Left ventricle myocardium inferior (tissue), 1 donor: Measurements from ENCODE around the gene PRKACA. TPM values are rescaled to one million over a fixed set of nuclear protein-coding genes. Genes with fewer than 3 reads are reported as not detected.

Source experiments
- DNase-seq: peaks from one replicate; pipeline ENCODE4 v3.0.0-alpha.2; 2020
- H3K27ac ChIP-seq: fragments of 200-600 bp; replicated peaks from 2 replicates; pipeline ENCODE4 v1.8.0; 2021
- H3K27me3 ChIP-seq: fragments of 200-600 bp; 2 replicates; pipeline ENCODE4 v1.8.0; 2021; ENCODE audit warnings: low read depth
- H3K36me3 ChIP-seq: fragments of 200-600 bp; 2 replicates; pipeline ENCODE4 v1.8.0; 2021
- H3K4me1 ChIP-seq: fragments of 200-600 bp; 2 replicates; pipeline ENCODE4 v1.8.0; 2021
- H3K4me3 ChIP-seq: fragments of 200-600 bp; 2 replicates; pipeline ENCODE4 v1.8.0; 2021; ENCODE audit warnings: mild to moderate bottlenecking, moderate library complexity
- H3K9me3 ChIP-seq: fragments of 200-600 bp; replicated peaks from 2 replicates; pipeline ENCODE4 v1.8.0; 2021
- CTCF ChIP-seq: fragments of 200-600 bp; IDR thresholded peaks from 2 replicates; pipeline ENCODE4 v1.8.0; 2021; ENCODE audit warnings: antibody characterized with exemption, mild to moderate bottlenecking, borderline replicate concordance
- intact Hi-C: fragments of 100-400 bp; cut with micrococcal nuclease; formaldehyde crosslinking; loops from one replicate; pipeline ENCODE4 v1.11.0; 2022
- total RNA-seq: library from RNA; stranded (reverse); fragmentation: NEBNext Ultra II Directional; extraction: Animal tissue kit (Norgen Biotek cat#: 25700); gene quantifications from one replicate; pipeline ENCODE4 v1.2.1, GENCODE V29; 2021
- donor health status: DM: no; HTN: yes; CAD: no; lungs with severe emphysema.

Gene PRKACA
- total RNA-seq, 1 donor from 2014 or later = 465 TPM

DNA sequence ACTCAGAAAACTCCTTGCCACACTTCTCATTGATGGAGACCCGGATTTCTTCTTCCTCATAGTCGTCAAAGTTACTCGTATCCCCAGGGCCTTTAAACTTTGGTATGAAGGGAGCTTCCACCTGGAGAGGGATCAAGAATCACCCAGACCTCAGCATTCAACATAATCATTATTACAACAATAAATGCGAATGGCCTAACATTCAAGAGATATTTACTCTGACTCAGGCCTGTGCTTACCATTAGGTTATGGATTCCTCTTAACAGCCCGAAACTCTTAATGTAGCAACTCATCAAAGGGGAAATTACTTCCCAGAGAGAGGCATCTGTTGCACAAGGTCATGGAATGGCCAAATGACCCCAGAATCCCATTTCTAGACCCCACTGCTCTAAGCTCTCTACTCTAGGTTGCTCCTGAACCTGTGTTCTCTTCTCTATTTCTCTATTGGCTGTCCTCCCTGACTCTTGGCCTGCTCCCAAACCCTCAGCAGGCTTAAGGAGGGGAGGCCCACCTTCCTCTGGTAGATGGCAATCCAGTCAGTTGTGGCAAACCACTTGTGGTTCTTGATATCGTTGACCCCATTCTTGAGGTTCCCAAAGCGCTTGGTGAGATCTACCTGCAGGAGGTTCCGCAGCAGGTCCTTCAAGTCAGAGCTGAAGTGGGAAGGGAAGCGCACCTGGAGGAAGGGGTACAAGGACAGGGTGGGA is 24.3 kb downstream of the PRKACA start:
- Histone ChIP-seq H3K4me3 (no peak overlapping the region), H3K36me3 (peaks cover 43% of the 10 kb centered on the region), H3K27ac (no peak overlapping the region), H3K9me3 (peaks cover 12% of the 10 kb centered on the region), H3K27me3 (no peaks in the 10 kb centered on the region), H3K4me1 (peaks cover 24% of the 10 kb centered on the region)
- intact Hi-C loops = no loop called here
- DNase-seq = no peak
- TF ChIP-seq CTCF = no peak

DNA sequence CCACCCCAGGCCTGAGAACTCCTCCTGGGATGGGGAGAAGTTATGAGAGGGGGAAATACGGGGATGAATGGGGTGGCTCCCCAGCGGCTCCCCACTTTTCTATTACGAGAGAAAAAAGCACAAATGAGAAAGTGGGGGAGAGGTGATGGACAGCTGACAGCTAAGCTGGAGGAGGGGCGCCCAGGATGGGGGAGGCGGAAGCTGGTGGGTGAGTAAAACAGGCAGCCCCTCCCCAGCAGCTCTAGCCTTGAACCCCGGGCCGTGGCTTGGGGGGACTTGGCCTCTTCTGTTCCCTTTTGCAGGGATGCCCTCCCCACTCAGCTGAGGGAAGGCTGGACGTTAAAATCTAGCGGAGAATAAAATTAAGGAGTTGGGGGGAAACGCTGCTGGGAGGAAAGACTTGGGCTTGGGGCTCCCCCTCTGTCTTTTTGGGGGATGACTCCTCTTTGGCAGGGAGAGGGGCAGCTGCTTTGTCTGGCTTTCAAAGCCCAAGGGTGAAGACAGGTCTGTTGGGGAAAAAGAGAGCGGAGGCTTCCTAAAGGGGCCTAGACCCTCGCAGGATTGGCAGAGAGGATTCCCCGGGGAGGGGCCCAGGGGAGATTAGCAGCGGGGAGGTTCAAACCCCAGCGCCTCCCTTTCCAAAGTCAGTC is 25.6 kb downstream of the PRKACA start:
- peak overlapping the region; percentile 98 for H3K27ac ChIP-seq

DNA sequence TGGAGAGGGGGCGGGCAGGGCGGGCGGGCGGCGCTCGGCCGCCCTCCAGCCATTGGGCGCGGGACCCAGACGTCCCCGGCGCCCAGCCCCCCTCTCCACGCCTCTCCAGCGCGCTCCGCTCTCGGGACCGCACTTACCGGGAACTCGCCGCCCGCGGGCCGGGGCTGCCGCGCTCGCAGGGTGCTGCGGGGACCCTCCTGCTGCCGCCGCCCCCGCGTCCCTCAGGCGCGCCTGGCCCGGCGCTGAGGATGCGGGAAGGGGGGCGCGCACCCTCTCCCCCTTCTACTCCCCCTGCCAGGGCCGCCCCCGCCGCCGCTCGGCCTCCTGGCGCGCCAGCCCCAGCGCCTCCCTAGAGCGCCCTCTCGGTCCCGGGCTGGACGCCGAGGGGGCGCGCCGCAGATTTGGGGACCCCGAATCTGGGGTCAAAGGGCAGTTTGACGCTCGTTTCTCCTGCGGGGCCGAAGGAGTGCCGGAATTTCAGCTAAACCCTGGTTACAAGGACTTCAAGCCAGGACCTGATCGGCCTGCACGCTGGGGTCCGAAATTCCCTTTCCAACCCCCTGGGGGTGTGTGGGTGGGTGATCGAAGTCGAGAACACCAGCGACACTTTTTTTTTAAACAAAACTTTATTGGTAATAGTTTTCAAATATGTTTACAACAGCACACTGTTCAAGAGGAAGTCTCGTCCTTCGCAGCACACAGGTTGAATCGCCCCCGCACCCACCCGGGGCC is 26.3 kb downstream of the PRKACA start:
- Histone ChIP-seq H3K4me3 (peak overlapping the region; percentile 95), H3K27ac (peak overlapping the region; percentile 98), H3K4me1 (peaks cover 24% of the 10 kb centered on the region), H3K36me3 (peaks cover 32% of the 10 kb centered on the region), H3K9me3 (peaks cover 12% of the 10 kb centered on the region), H3K27me3 (no peaks in the 10 kb centered on the region)
- no peak for DNase-seq
- intact Hi-C loops = no loop called here
- peak; percentile 37 for TF ChIP-seq CTCF

More for the DNA sequence above, 25.6 kb downstream of the PRKACA start:
- no peaks in the 10 kb centered on the region for H3K27me3 ChIP-seq
- H3K9me3 ChIP-seq = peaks cover 12% of the 10 kb centered on the region
- intact Hi-C loops = no loop called here
- peaks cover 39% of the 10 kb centered on the region for H3K36me3 ChIP-seq
- no peak for TF ChIP-seq CTCF
- peak overlapping the region; percentile 95 for H3K4me3 ChIP-seq
- peaks cover 24% of the 10 kb centered on the region for H3K4me1 ChIP-seq
- DNase-seq = no peak

- intact Hi-C loops = no loop called here
- Histone ChIP-seq H3K4me3 (peak within 1 kb of the TSS; percentile 95), H3K4me1 (peaks cover 24% of the 10 kb centered on the region), H3K27ac (peak within 1 kb of the TSS; percentile 98), H3K27me3 (no peaks in the 10 kb centered on the region), H3K36me3 (peaks cover 28% of the 10 kb centered on the region), H3K9me3 (peaks cover 12% of the 10 kb centered on the region)
- TF ChIP-seq CTCF = no peak
- peak; percentile 95 for DNase-seq
Observed at GRCh38 chr19:14090509-14091080, 27.0 kb downstream of the PRKACA start, which contains the start of gene SAMD1. SAMD1 (minus strand) TSS chr19:14090751.
